AG20443 (cell line): ENCODE data around the gene EIF4G3.
A peak's percentile ranks its signal among the peaks of the same experiment; 100 is the strongest.
"Not testable (repeated sequence)": the region's sequence is repeated elsewhere in the genome, so short reads cannot be mapped to it uniquely, and the experiment has no call there.

Experiments
- DNase-seq: peaks from one replicate; pipeline ENCODE4 v3.0.0; 2012; ENCODE audit warnings: low spot score, mixed read lengths

EIF4G3 gene

DNA sequence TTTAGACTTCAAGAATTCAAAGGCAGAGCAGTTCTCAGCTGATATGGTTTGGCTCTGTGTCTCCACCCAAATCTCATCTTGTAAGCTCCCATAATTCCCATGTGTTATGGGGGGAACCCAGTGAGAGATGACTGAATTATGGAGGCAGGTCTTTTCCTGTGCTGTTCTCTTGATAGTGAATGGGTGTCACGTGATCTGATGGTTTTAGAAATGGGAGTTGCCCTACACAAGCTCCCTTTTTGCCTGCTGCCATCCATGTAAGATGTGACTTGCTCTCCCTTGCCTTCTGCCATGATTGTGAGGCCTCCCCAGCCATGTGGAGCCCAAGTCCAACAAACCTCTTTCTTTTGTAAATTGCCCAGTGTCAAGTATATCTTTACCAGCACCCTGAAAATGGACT lies 146.5 kb downstream of the EIF4G3 start:
- DNase-seq: no peak

DNA sequence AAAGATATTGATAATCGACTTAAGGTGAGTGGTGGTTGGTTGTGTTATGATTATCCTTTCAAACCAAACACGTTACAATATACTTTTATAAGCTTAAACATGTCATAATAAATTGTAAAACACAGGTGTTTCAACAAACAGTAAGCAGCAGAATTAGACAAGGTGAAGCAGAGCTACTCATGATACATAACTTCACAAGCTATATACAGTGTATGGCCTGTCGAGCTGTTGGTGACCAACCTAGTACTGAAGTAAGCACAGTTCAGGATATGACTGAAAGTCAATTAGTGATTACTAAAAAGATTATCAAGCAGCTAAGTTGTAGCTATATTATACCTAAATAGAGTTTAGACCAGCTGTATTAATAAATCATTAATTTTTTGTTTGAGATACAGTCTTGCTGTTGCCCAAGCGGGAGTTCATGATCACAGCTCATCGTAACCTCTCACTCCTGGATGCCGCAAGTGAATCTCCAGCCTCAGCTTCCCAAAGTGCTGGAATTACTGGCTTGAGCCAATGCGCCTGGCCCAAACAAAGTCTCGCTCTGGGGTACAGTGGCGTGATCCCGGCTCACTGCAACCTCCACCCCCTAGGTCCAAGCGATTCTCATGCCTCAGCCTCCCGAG lies 148.1 kb downstream of the EIF4G3 start:
- no peak for DNase-seq

DNA sequence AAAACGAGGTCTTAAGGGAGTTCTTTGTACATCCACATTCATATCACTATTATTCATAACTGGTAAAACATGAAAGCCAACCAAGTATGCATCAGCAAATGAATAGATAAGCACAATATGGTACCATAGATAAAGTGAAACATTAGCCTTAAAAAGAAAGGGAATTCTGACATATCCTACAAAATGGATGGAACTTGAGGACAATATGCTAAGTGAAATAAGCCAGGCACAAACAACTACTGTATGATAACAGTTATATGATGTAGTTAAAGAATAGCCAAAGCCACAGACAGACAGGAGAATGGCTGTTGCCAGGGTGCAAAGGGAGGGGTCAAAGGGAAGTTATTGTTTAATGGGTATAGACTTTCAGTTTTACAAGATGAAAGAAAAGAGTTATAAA lies 148.9 kb downstream of the EIF4G3 start:
- DNase-seq: no peak

DNA sequence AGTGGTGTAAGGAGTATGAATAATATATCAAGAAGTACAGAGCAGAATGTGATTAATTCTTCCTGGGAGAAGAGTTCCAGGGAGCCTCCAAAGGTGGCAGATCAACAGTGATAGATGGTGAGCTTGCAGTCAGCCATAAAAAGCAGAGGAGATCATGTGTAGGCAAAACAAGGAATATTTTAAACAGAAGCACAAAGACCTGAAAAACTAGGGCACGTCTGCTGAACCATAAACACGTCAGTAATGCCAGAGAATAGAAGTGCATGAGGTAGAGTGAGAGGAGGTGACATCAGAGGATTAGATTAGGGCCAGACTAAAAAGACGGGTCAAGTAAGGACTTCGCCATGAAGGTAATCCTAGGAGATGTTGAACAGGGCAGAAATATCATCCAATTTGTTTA lies 151.8 kb downstream of the EIF4G3 start:
- DNase-seq: no peak

DNA sequence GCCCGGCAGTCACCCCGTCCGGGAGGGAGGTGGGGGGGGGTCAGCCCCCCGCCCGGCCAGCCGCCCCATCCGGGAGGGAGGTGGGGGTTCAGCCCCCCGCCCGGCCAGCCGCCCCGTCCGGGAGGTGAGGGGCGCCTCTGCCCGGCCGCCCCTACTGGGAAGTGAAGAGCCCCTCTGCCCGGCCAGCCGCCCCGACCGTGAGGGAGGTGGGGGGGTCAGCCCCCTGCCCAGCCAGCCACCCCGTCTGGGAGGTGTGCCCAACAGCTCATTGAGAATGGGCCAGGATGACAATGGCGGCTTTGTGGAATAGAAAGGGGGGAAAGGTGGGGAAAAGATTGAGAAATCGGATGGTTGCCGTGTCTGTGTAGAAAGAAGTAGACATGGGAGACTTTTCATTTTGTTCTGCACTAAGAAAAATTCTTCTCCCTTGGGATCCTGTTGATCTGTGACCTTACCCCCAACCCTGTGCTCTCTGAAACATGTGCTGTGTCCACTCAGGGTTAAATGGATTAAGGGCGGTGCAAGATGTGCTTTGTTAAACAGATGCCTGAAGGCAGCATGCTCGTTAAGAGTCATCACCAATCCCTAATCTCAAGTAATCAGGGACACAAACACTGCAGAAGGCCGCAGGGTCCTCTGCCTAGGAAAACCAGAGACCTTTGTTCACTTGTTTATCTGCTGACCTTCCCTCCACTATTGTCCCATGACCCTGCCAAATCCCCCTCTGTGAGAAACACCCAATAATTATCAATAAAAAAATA lies 152.4 kb downstream of the EIF4G3 start:
- not testable (repeated sequence) for DNase-seq

DNA sequence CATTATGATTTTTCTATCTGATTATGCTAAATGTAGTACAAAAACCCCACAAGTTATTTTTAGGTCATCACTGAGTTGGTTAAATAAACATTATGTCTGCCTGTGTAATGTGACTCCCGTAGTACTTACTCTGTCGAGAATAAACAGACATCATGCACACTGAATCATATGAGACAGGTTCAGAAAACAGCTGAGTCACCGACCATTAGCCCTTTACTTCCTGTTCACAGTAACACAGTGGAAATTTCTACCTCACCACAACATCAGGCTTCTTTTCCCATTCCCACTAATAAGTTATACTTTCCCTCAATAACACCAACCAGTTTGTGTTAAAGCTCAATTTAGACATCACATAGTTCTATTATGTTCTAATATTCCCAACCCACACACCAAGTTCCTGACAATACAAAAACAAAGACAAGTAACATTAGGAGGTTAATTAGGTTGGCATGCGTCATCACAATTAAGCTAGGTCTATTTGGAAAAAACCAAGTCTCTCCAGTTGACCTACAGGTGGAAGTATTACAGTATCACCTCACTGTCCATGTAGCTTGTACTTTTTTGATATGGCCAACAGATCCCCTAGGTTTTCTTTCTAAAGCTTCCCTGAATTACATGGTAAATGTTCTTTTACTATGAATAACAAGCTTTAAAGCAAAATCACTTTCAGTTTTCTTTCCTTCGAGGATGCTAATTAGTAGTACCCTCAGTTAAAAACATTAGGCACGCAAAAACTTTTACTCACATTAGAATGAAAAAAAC lies 154.2 kb downstream of the EIF4G3 start:
- DNase-seq: peak; percentile 82

DNA sequence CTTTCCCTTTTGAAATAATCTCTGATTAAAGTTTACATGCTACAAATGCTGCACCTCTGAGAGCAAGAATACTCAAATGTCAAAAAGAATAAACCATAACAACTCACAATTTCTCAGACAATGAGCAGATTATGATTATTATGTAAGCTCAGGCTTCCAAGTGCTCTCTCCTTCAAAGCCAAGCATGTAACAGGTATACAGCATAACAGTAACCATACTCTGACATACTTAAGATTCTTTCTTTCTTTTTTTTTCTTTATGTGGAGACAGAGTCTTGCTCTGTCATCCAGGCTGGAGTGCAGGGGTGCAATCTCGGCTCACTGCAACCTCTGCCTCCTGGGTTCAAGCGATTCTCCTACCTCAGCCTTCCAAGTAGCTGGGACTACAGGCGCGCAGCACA lies 155.4 kb downstream of the EIF4G3 start:
- no peak for DNase-seq

DNA sequence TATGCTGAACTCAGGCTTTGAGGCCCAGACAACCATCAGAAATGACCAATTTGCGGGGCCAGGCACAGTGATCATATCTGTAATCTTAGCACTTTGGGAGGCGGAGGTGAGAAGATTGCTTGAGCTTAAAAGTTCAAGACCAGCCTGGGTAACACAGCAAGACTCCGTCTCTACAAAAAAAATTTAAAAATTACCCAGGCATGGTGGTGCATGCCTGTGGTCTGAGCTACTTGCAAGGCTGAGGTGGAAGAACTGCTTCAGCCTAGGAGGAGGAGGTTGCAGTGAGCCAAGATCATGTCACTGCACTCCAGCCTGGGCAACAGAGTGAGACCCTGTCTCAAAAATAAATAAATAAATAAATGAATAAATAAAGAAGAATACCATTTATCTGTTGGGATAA lies 156.5 kb downstream of the EIF4G3 start:
- no peak for DNase-seq

DNA sequence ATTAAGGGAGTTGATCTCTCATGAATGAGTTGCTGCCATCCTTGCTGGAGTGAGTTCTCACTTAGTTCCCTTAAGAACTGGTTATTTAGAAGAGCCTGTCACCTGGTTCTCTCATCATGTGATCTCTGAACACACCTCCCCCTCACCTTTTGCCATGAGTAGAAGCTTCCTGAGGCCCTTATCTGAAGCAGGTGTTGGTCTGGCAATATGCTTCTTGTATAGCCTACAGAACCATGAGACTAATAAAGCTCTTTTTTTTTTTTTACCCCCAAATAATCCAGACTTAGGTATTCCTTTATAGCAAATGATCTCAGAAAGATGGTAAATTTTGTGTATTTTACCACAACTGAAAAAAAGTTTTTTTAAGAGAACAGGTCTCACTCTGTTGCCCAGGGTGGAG lies 158.0 kb downstream of the EIF4G3 start:
- DNase-seq: no peak

DNA sequence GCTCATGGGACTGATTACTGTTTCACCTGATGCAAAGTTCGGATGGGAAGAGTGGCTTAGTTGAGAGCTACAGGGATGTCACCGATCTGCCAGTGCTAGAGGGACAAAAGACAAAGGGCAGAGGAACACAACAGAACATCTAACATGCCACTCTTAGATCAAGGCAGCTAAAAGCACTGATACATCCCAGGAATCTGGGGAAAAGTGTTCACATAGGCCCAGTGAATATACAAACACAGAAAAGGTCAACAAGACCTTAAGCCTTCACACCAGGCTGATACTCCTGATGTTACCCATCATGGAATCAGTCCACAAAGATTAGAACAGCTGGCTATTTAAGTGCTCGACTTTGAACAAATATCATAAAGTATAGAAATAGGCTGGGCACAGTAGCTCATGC lies 163.2 kb downstream of the EIF4G3 start:
- DNase-seq: no peak

DNA sequence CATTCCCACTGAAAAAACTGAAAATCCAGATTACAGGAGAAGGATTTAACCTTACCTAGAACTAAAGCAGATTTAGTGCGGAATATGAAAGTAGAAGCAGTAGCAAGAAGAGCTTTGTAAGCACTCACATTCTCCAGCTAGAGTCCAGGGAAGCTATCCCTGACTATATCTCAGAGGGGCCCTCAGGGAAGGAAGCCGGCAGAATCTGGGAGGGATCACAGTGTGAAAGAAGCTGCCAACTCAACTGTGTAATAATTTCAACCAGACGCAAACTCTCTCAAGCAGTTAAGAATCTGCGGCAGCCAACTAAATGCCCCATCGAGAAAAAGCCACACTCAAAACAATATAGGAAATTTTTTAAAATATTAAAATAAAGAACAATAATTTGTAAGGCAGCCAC lies 163.8 kb downstream of the EIF4G3 start:
- DNase-seq: peak; percentile 36

DNA sequence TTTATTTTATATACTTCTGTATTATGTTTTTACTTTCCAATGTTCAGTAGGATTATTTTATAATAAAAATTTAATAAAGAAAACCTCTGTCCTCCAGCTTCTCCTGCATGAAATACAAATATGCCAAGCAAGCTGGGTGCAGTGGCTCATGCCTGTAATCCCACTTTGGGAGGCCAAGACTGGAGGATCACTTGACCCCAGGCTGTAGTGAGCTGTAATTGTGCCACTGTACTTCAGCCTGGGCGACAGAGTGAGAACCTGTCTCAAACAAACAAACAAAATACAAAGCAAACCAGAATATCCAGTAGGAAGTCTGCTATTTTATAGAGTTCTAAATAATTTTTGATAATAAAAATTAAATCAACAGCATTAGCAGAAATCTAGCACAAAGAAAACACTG lies 168.8 kb downstream of the EIF4G3 start:
- no peak for DNase-seq

DNA sequence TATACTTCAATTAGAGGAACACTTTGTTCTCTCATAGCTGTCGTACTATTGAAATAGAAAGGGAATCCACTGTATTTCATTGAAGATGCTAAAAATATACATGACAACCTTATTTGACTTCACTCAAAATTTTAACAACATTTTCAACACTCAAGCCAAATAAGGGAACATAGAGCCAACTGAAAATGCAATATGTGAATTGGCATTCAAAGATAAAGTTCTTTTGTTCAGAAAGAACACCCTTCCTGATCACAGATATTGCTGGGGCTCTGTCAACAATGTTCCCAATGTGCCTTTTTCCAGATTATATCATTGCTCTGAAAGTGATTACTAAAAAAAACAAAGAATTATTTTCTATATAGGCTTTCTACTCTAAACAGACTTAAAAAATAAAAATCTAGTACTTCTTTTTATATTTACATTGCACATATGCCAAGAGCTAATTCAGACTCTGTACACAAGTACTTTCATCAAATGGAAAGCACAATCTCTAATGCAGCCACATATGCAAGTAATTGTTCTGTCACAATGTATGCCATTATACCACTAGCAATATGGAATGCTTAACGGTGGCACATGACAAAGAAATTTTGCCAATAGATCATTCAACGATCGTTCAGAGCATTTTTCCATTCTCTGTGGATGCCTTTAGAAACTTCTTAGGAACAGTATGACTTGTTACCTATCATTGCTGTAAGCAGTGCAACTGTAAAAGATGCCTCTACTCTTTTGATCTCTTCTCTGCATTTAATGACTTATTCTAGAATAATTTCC lies 171.0 kb downstream of the EIF4G3 start:
- no peak for DNase-seq

DNA sequence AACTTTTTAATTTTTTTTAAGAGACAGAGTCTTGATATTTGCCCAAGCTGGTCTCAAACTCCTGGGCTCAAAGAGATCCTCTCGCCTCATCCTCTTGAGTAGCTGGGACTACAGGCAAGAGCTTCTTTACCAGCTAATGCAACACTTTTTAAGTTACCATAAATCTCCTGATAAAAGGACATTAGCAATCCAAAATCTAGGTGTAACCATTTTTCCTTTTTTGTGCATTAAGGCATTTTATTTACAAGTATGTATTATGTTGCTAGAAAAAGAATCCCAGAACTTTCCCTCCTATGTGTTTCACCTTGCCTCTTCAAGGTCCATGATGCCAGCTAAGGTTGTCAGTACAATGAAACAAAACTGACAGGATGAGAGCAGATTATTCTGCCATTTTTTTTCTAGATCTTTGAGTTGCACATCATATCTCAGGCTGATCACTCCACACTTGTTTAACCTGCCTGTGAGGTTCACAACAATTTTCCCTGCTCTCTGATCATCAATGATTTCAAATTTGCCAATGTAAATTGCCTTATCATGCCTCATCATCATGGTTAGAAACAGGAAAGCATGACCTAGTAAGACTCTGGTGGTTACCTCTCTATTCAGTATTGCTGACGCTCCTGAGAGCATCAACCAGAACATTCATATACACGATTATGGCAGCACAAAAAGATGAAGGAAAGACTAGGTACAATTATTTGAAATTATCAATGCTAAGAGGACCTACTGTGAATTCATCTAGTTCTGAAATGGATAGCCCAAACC lies 173.2 kb downstream of the EIF4G3 start:
- DNase-seq: no peak

DNA sequence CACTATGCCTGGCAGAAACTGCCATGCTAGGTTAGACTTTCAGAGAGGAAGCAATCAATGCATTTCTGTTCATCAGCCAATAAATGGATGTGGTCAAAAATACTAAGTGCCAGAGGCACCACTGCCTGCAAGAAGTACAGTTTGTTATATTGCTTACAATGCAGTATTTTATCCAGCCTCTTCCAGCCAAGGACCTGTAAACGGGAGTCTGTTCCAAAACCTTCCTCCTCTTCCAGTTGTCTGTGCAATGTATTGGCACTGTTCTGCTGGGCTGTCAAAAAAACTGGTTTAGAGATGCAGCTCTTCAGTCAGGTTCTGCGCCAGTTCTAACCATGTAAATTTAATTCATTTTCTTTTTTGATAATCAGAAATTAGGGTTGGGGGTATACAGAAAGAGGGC lies 175.7 kb downstream of the EIF4G3 start:
- DNase-seq: no peak

DNA sequence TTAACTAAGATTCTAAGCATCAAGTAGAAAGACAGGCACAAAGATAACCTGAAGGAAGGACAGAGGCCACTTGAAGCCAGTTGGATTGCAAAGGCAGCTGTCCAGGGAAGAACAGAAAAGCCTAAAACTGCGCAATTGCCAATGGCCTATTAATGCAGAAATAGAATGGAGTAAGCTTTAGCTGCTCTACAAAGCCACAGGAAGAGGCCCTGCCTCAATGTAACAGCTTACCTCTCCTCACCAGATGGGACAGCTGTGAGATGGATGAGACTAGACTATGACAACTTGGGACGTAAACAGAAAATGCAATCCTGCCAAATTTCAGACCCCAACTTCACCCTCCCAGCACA lies 176.5 kb downstream of the EIF4G3 start:
- DNase-seq: no peak

DNA sequence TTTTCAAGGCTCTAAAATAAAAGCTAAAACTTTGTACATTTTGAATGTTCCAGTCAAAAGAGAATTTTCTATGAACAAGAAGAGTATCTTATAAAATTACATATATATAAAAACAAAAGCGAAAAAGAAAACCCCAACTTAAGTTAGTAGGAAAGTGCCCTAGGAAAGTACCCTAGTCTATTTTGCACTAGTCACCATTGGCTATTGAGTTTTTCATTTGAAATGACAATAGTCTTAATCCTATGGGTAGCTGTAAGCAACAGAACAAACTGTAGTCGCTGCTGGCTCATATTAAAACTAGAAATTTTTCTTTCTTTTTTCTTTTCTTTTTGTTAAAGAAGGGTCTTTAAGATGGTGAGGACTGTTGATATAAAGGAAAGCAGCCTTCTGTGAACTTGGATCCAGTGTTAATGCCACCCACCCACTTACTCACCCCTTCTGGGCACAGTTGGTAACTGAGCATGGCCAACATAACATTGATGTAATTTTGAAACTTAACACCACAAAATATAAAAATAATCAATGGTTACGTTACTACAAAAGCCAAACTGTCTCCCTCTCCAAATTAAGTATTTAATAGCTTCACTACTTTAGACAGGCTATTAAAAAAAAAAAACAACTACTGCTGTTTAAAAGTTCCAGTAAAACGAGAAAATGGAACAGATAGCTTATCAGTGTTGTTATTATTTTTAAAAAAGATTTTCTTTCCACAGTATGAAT lies 177.0 kb downstream of the EIF4G3 start:
- DNase-seq: no peak

DNA sequence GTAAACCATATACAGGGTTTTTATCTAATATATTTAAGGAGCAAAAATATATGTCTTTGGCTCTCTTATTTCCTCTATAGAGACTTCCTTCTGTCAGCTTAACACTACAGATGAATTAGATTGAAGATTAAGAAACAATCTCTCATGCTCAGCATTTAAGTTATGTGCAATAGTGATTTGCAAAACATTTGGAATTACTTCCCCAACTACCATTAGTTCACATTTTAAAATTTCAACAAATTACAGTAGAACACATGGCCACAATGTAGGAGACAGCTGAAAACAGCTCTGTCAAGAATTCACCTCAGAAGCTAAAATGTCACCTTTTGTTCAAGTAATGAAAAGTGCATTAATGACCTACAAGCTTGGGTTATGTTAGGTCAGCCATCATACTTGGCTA lies 177.9 kb downstream of the EIF4G3 start:
- DNase-seq: no peak

DNA sequence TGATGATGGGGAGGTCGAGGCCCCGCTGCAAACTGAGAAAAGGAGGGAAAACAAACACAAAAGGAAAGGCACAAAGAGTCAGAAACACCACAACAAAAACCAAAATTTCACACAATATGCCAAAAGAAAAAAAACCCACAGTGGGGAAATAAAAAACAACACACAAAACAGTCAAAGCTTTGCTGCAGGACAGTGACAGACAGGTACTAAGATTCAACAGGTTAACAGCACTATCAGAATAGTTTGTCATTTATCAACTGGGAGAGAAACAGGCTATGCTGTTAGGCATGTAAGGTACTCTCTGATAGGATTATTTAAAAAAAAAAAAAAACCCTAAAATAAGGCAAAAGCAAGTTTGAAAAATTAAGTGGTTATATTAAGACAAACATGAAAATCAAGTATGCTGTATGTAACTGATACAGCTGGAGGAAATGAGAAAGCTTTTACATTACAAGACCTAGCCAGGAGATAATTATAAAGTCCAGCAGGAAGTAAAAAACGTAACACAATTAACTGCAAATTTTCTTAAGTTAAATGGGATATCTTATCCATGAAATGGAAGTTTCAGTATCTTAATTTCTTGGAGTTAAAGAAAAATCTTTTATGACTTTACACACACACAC lies 179.0 kb downstream of the EIF4G3 start:
- DNase-seq: no peak

DNA sequence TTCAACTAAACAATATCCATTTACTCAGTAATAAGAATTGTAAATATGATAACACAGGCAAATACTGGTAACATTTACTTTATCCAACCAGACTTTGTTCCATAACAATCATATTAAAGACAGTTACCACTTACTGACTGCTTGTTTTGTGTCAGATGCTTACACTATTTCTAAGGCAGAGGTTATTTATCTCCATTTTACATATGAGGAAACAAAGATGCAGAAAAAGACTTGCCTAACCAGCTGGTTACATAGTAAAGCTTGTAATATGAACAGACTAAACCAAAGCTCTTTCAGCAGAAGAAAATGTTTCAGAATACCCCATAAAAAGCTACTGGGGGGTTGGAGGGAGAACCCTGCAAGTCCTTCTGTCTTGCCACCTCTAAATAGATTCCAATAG lies 180.1 kb downstream of the EIF4G3 start:
- no peak for DNase-seq
